ENCODE results near the gene FAM240B.

FAM240B gene

DNA sequence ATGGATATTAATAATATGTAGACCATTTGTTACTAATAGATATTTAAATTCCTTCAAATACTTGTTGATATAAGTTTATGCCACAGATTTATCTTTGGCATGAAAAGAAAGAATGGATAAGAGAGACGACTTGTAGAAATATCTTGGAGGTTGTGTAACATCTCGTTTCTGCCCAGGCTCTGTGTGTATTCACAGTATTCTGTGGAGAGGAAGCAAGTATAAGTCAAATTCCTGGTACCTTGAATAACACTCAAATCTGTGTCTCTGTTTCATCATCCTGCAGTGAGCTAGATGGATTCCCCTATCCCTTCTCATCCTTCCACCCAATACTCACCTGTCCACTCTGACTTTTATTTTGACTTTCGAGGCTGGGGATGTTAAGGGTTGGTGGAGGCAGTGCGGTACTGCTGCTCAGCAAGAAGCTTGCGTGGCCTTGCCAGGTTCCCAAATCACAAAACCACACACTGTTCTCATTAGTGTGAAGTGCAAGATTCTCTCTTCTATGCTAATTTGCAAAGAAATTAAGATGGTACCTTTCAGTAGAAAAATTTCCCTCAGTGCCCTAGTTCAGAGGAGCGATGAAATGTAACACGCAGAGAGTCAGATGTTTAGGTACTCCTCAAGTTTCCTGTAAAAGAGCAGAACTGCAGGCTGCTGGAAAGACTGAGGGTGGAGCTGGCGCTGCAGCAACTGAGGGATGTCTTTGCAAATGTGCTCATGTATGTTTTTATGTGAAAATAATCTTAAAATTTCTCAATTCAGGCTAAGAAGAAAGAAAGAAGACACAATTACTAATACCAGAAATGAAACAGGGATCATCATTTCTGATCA is 57.0 kb downstream of the FAM240B start:
- DNase-seq, result no peak

DNA sequence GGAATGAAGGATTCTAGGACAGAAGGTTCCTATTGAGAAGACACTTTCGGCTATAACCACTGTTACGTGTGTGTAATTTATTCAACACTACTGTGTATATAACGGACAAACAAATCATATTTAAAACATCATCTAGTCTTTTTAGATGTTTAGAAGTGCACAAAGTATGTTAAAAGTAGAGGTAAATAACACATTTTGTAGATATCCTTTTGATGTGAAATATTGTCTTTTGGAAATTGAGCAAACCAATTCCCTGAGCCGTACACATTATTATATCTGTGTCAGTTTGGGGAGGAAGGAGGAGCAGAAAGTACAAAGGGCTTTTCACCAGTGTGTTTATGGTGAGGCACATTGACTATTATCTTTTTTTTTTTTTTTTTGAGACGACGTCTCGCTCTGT is 60.4 kb downstream of the FAM240B start:
- no peak for DNase-seq

DNA sequence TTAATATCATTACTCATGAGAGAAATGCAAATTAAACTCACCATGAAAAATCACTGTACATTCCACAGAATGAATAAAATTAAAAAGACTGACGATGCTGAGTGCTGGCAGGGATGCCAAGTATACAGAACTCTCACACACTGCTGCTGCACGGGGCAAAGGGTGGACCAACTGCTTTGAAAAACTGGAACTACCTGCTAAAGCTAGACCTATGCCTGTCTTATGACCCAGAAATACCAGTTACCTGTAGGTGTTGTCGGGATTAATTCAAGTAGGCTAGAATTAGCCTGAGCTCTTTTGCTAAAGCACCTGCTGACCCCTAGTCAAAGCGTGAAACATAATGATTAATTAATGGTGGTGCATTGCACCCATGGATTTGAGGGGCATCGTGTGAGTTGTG is 63.0 kb downstream of the FAM240B start:
- DNase-seq, result no peak

DNA sequence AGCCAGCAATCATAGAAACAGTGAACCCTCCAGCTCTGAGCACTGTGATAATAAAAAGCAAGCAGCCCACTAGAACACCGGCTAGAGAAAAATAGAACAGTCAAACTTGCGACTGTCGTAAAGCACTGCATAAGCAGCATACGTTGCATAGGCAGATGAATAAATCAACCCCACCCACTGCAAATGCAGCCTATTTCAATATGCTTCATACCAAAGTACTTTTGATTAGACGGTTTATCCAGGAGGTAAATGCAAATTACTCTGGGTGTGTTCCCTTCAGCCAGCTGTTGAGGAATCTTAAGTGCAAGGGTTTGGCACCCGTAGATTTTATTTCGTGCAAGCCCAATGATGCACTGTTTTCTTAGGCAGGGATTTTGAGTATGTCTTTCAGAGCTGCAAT is 67.4 kb downstream of the FAM240B start:
- no peak for DNase-seq

DNA sequence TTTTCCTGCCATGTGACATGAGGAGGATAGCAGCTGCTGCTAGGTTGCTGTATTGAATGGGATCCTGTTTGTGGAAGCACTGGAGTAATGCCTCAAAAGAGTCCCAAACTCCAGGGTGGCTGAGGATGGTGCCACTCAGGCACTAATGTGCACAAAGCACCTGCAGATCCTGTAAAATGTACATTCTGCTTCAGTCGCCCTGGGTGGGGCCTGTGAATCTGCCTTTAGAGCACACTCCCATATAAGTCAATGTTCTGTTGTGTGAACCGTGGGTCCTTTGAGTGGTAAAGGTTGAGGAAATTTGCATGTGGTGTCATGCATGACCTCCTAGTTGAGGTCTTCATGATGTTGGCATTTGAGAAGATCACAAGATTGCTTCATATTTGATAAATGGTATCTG is 67.9 kb downstream of the FAM240B start:
- no peak for DNase-seq

DNA sequence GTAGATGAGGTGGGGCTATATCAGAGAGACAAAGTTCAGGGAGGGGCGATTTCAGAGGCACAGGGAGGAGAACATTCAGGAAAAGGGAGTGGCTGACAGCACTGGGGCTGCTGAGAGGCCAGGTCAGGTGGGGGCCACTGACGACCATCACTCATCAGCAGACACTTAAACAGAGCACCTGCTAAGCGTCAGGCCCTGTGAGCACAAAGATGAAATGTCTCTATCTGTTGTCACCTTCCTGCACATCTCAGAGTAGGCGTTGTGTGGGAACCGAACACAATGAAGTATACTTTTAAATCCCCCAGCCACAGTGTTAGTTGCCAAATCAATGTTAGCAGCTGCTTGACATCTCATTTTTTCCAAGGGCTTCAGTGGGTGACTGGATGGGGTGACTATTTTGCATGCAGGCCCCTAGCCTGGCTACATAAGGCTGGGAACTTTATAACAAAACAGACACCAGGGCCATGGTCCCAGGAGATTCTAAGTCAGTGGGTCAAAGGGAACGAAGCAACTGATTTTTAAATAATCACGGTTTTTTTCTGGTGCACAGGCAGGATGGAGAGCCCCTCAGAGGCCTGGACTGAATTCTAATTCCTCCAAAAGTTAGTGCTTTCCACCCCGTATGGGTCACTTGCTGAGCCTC is 68.4 kb downstream of the FAM240B start:
- no peak for DNase-seq

DNA sequence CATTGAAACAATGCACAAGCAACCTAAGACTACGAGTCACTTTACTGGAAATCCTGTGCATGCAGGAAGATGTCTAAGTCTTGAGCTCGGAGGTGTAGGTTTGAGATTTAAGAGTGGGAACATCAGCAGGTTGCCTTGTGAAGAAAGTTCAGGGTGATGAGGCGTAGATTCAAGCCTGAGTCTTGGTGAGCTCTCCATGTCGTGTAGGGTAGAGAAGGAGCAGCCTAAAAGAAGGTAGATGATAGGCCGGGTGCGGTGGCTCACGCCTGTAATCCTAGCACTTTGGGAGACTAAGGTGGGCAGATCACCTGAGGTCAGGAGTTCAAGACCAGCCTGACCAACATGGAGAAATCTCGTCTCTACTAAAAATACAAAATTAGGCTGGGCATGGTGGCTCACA is 69.4 kb downstream of the FAM240B start:
- DNase-seq, result no peak

DNA sequence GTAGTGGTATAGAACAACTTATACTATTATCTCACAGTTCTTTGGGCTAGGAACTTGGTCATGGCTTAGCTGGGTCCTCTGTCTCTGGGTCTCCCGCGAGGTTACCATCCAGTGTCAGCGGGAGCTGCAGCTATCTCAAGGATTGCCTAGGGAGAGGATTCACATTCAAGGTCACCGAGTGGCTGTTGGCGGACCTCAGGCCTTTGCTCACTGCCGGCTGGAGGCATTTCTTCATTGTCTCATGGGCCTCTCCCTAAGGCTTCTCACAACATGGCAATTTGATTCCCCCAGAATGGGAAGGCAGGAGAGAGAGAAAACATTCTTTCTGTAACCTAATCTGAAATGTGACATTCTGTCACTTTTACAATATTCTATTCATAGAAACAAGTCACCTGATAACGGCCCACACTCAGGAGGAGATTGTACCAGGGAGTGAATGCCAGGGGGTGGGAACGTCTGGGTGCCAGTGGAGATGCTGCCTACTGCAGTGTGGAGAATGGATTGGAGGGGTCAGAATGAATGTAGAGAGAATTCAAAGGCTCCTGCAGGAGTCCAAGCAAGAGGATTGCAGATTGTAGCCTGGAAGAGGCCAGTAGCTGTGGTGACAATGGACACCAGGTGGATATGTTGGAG is 70.1 kb downstream of the FAM240B start:
- no peak for DNase-seq

DNA sequence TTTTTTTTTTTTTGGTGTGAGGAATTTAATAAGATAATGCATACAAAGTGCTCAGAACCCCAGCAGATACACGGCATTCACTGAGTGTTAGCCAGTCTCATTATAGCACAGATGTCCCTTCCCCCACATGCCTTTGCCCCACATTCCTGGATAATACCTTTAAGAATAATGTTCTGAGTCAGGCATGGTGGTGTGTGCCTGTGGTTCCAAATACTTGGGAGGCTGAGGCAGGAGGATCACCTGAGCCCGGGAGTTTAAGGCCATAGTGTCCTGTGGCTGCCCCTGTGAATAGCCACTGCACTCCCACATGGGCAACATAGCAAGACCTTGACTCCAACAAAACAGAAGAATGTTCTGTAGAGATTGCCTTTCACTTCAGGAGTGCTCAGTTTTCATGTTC is 75.3 kb downstream of the FAM240B start:
- no peak for DNase-seq

All from activated naive CD4-positive, alpha-beta T cell treated with Interleukin-2 at 50 U/mL for 16 hours (primary cell).